ENCODE measurements around the gene PALLD. TPM values are rescaled to one million over a fixed set of nuclear protein-coding genes. Genes with fewer than 3 reads are reported as not detected.

The PALLD gene
- total and polyA plus RNA-seq, 12 donors, result 30.3 to 203 (median 90.5) TPM

GRCh38 chr4:168955674-168956073, 458.8 kb downstream of the PALLD start:
- H3K27me3 ChIP-seq, result no peaks in the 10 kb centered on the region
- H3K27ac ChIP-seq, result no peak overlapping the region
- no peak for TF ChIP-seq POLR2A (IDR thresholded peaks at IDR 0.05)
- TF ChIP-seq, protein P1, sequence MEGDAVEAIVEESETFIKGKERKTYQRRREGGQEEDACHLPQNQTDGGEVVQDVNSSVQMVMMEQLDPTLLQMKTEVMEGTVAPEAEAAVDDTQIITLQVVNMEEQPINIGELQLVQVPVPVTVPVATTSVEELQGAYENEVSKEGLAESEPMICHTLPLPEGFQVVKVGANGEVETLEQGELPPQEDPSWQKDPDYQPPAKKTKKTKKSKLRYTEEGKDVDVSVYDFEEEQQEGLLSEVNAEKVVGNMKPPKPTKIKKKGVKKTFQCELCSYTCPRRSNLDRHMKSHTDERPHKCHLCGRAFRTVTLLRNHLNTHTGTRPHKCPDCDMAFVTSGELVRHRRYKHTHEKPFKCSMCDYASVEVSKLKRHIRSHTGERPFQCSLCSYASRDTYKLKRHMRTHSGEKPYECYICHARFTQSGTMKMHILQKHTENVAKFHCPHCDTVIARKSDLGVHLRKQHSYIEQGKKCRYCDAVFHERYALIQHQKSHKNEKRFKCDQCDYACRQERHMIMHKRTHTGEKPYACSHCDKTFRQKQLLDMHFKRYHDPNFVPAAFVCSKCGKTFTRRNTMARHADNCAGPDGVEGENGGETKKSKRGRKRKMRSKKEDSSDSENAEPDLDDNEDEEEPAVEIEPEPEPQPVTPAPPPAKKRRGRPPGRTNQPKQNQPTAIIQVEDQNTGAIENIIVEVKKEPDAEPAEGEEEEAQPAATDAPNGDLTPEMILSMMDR (IDR thresholded peaks at IDR 0.05), result no peak
- DNase-seq, result no peak
- no peaks in the 10 kb centered on the region for H3K9me3 ChIP-seq (replicated peaks in 1 of 3)
- no peak overlapping the region for H3K4me3 ChIP-seq
- no peaks in the 10 kb centered on the region for H3K36me3 ChIP-seq (replicated peaks in 1 of 2)
- H3K4me1 ChIP-seq (replicated peaks in 1 of 2), result no peaks in the 10 kb centered on the region
- intact Hi-C loops (cut with DNase I), result no loop called here
- 93 to 97% (median 94%) methylated on average over 2 of the region's 2 CpGs for WGBS, 4 donors

DNA sequence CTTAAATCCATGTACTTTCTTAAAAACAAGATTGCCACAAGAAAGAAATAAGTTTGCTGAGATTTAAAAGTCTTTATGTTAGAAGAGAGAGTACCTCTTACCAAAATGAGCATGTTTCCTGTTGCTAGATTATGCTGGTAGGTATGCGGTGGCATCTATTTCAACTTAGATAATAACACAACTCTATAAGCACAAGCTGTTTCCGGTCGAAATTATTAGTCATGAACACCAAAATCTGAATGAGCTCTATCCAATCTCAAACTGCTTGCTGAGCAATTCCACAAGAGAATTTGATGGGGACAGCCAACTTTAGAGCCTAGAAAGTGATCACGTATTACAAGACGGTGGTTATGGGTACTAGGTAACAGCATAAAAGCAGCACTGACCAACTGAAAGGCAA, 463.9 kb downstream of the PALLD start:
- Histone ChIP-seq H3K27ac (no peak overlapping the region), H3K36me3 (replicated peaks in 1 of 2) (no peaks in the 10 kb centered on the region), H3K27me3 (no peaks in the 10 kb centered on the region), H3K9me3 (replicated peaks in 1 of 3) (no peaks in the 10 kb centered on the region), H3K4me3 (no peak overlapping the region), H3K4me1 (replicated peaks in 1 of 2) (no peaks in the 10 kb centered on the region)
- no peak for TF ChIP-seq POLR2A (IDR thresholded peaks at IDR 0.05)
- TF ChIP-seq, protein P1 (IDR thresholded peaks at IDR 0.05), result no peak
- intact Hi-C loops (cut with DNase I), result no loop called here
- WGBS, 4 donors, result 92 to 98% (median 97%) methylated on average over 5 of the region's 5 CpGs
- DNase-seq, result no peak

- H3K9me3 ChIP-seq (replicated peaks in 1 of 3), result no peaks in the 10 kb centered on the region
- DNase-seq, result no peak
- no peaks in the 10 kb centered on the region for H3K4me1 ChIP-seq (replicated peaks in 1 of 2)
- H3K27me3 ChIP-seq, result no peaks in the 10 kb centered on the region
- no peak overlapping the region for H3K4me3 ChIP-seq
- peaks cover 0 to 4% of the 10 kb centered on the region in 2 donors for H3K36me3 ChIP-seq (replicated peaks in 1 of 2)
- WGBS, 4 donors, result 92 to 97% (median 96%) methylated on average over 4 of the region's 4 CpGs
- TF ChIP-seq POLR2A (IDR thresholded peaks at IDR 0.05), result no peak
- TF ChIP-seq, protein P1 (IDR thresholded peaks at IDR 0.05), result no peak
- intact Hi-C loops (cut with DNase I), result no loop called here
- no peak overlapping the region for H3K27ac ChIP-seq
Observed at GRCh38 chr4:168972596-168972995, 475.7 kb downstream of the PALLD start.

Small RNAs within 50 kb of the gene (small RNA-seq; reads per million reads assigned to genes)
- gene RF00432 (0 reads per million in 2 donors), gene RNU6-1336P (0 reads per million in 2 donors), gene RNU6-853P (0 reads per million in 2 donors)

Other genes with a start within 250 kb of the PALLD start
- gene DDX60, start 178.3 kb upstream of the PALLD start, total RNA-seq, result 10 to 100 TPM in 7 of 9 donors, 1 to 10 TPM in 2; 8.0 to 26.2 (median 13.9) TPM
- gene DDX60, start 178.3 kb upstream of the PALLD start, polyA plus RNA-seq, result 10 to 100 TPM in 1 of 3 donors, 1 to 10 TPM in 2; 2.8 to 12.7 (median 3.0) TPM
- 10 to 100 TPM in 7 of 9 donors, 1 to 10 TPM in 2; 6.7 to 27.6 (median 14.0) TPM for gene DDX60L, start 16.6 kb upstream of the PALLD start, total RNA-seq
- 10 to 100 TPM in 2 of 3 donors, 1 to 10 TPM in 1; 6.2 to 24.6 (median 10.8) TPM for gene DDX60L, start 16.6 kb upstream of the PALLD start, polyA plus RNA-seq